GM19438 (cell line): ENCODE measurements around the gene KIF26B.
"Not testable (repeated sequence)": the region's sequence is repeated elsewhere in the genome, so short reads cannot be mapped to it uniquely, and the experiment has no call there.

Experiments
- ATAC-seq: cut with Tn5 transposase; IDR thresholded peaks from one replicate; pipeline ENCODE4 v1.9.1; 2021; ENCODE audit warnings: low read depth; ENCODE audit not compliant: unreplicated experiment

The KIF26B gene

GRCh38 chr1:245704341-245704740 is 549.6 kb downstream of the KIF26B start:
- ATAC-seq = no peak

DNA sequence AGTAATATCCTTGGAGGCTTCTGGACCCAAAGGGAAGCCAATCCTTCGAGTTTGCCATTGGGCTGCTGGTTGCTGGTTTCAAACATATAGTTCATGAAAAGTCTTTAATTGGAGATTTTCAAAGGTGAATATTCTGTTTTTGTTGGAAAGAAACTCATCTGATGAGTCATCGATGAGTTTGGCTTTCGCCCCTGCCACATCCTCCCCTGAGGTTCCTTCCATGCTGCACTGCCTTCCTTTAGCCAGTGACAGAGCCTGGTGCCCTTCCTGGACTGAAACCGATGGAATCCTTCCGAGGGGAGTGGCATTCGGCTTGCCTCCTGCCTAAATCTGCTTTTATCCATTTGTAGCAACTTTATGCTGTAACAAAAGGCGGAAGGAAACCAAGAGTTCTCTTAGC is 550.0 kb downstream of the KIF26B start:
- no peak for ATAC-seq

GRCh38 chr1:245707941-245708340 is 553.2 kb downstream of the KIF26B start:
- no peak for ATAC-seq

DNA sequence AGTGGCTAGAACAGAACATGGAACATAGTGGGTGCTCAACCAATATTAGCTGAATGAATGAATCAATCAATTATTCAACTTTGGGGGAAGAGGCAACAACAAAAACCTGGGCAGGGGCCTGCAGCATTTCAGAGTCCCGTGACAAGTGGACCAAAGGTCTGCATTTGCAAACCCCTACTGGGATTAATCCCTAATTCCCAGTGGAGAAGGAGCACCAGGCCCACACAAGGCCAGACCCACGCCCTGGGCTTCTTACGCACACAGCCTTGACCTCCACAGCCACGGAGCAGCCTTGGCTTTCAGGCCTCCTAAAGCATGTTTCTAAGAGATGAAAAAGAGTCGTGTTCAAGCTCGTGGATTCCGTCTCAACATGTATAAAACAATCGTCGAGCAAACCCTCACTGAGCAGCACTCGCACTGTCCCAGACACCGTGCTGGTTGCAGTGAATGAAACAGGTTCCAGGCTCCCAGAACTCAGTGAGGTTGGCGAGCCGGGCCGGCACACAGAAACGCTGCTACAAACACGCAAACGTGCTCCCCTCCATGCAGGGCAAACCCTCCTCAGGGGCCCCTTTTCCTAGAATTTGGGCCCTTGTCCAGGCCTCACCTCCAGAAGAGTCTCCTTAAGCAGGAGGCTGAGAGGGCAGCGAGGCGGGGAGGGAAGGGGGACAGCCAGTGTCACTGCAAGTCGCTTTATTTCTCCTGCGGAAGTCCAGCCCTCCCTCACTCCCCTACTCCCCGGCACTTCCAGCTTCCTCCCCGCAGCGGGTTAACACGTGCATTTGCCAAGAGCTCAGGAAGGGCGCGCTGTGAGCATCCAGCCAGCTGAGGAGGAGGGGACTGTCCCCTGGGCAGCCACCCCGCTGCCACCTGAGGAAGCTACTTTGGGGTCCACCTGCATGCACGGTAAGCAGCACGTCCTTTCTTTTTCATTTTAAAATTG is 556.4 kb downstream of the KIF26B start:
- no peak for ATAC-seq

DNA sequence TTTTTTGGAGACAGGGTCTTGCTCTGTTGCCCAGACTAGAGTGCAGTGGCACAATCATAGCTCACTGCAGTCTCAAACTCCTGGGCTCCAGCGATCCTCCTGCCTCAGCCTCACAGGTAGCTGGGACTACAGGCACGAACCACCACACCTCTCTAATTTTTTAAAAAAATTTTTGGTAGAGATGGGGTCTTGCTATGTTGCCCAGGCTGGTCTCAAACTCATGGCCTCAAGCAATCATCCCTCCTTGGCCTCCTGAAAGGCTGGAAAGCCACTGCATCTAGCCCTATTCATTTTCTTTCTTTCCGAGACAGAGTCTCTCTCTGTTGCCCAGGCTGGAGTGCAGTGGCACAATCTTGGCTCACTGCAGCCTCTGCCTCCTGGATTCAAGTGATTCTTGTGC is 559.2 kb downstream of the KIF26B start:
- not testable (repeated sequence) for ATAC-seq

- ATAC-seq = no peak
Observed at GRCh38 chr1:245715291-245715701, 560.5 kb downstream of the KIF26B start.

GRCh38 chr1:245715970-245716369 is 561.2 kb downstream of the KIF26B start:
- no peak for ATAC-seq

- no peak for ATAC-seq
Observed at GRCh38 chr1:245716561-245716960, 561.8 kb downstream of the KIF26B start.

- no peak for ATAC-seq
Observed at GRCh38 chr1:245717611-245718010, 562.8 kb downstream of the KIF26B start.

DNA sequence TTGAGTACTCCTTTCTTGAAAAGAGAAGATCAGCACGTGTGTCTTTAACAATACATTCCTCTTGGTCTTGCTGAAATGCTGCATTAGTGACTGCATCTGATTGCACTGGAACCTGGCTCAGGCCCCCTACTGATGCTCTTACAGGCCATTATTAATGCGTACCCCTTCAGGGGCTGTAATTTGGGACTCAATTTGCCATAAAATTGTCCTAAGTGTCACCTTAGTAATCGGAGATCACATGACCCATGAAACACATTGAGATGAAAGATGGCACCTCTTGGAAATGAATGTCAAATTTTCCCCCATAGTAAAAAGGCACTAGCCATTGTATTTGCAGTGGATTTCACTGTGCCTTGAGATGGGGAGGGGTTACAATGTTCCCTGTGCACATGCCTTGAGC is 563.3 kb downstream of the KIF26B start:
- ATAC-seq = no peak

- no peak for ATAC-seq
Observed at GRCh38 chr1:245718951-245719350, 564.2 kb downstream of the KIF26B start.

DNA sequence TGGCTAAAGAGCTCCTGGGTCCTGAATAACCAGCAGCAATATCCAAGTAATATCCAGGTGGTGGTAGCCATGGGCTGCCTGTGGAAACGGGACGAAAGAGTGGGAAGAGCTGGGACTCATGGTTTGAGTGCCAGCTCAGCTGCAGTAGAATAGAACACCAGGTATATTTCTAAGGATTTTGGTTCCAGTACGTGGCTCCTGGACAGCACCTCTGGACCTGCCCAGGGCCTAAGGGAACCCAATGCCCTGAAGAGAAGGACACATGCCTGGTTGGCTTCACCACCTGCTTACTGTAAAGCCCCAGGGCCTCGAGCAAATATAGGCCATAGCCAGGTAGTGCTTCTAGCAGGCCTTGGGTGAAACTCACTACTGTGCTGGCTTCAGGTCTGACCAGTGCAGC is 566.7 kb downstream of the KIF26B start:
- no peak for ATAC-seq

DNA sequence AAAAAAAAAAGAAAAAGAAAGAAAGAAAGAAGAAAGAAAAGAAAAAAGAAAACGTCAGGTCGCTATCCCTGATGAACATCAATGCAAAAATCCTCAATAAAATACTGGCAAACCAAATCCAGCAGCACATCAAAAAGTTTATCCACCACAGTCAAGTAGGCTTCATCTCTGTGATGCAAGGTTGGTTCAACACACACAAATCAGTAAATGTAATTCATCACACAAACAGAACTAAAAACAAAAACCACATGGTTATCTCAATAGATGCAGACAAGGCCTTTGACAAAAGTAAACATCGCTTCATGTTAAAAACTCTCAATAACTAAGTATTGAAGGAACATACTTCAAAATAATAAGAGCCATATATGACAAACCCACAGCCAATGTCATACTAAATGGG is 573.2 kb downstream of the KIF26B start:
- not testable (repeated sequence) for ATAC-seq

- ATAC-seq = no peak
Observed at GRCh38 chr1:245730801-245731200, 576.0 kb downstream of the KIF26B start.

GRCh38 chr1:245740336-245740735 is 585.6 kb downstream of the KIF26B start:
- not testable (repeated sequence) for ATAC-seq

DNA sequence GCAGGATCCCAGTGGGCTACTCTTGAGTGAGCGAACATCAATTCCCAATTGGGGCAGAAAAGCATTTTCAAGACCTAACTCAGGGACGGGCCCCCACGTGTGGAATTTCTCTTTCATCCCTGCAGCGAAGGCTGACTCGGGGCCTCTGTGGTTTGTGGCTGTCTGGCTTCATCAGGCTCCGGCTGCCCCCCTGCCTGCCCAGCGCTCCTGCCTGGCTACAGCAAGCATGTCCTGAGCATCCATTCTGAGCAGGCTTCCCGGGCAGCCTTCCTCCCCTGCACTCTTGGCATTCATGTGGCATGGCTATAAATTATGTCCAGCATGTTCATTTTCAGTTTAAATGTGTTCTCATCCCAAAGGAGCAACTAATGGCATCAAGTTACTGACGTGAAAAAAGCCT is 588.1 kb downstream of the KIF26B start:
- no peak for ATAC-seq

DNA sequence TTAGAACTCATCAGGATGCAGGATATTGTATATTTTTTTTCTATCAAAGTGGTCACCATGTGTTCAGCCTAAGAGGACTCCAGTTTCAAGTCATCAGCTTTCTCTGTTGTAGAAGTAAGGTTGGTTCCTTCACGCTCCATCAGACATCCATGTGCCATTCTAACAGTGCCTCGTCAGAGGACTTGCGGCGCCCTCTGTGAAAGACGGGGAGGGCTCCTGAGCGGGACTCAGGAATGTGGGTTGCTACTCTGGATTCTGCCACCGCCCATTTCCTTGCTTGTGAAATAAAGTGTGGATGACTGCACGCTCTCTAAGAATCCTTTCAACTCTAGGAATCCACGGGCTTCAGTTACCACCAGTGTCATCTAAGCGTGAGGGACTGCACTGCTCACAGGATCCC is 593.5 kb downstream of the KIF26B start:
- no peak for ATAC-seq

DNA sequence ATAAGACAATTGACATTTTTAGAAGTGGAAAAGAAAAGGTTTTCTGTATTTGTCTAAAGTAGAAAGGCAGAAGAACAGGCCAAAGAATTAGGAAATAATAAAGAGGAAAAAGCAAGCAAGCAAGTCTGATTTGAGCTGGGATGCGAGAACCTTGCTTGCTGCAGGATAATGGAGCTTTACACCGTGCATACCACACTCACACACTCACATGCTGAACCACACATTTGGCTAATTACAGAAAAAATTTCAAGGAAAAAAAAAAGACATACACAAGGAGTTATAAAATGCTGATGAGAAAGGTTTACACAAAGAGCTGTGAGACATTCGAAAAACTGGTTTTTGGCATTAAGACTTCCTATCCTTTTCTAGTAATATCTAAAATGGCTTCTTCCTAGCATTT is 593.9 kb downstream of the KIF26B start:
- no peak for ATAC-seq

DNA sequence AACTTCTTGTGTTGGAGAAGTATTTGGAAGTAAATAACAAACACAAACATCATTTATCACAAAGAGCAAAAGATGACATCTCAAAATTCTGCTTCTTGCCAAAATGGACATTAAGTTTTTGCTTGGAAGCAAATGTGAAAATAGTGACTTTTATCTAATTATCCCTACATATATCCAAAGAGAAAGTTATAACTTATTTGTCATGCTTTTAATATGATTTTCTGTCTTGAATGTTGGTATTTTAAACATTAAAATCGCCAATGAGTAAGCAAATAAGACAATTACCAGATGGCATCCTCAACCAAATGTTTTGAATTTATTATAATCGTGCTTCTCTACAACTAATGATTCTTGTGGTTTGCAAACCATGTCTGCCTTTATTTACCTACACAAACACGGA is 594.3 kb downstream of the KIF26B start:
- ATAC-seq = no peak

DNA sequence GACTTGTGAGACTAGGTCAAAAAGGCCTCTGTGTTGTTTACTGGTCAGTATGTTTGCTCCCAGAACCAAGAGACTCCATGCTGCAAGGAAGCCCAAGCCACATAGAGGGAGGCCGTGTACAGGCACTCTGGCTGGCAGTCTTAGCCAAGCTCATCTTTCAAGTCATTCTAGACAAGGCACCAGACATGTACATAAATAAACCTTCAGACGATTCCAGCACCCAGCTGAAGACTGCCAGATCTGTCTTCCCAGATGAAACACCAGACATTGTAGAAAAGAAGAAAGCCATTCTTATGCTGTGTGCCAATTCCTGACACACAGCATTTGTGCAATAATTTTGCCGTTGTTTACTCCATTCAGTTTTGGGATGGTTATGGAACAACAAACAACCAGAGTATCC is 595.5 kb downstream of the KIF26B start:
- no peak for ATAC-seq

DNA sequence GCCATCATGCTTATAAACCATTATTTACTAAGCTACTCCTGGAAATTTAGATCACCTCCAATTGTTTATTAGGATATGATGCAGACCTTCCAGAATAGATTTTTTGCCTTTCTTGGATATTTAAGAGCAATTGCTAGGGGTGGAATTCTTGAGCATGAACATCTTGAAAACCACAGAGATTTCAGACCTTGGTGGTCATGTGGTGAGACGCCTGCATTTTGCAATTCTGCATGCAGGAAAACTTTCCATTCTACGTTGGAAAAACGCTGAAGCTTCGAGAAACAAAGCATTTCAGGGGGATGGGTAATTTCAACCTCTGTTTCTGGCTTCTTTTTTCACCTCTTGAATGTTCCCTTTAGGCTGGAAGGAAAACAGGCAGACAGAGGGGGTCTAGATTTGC is 596.3 kb downstream of the KIF26B start:
- no peak for ATAC-seq

DNA sequence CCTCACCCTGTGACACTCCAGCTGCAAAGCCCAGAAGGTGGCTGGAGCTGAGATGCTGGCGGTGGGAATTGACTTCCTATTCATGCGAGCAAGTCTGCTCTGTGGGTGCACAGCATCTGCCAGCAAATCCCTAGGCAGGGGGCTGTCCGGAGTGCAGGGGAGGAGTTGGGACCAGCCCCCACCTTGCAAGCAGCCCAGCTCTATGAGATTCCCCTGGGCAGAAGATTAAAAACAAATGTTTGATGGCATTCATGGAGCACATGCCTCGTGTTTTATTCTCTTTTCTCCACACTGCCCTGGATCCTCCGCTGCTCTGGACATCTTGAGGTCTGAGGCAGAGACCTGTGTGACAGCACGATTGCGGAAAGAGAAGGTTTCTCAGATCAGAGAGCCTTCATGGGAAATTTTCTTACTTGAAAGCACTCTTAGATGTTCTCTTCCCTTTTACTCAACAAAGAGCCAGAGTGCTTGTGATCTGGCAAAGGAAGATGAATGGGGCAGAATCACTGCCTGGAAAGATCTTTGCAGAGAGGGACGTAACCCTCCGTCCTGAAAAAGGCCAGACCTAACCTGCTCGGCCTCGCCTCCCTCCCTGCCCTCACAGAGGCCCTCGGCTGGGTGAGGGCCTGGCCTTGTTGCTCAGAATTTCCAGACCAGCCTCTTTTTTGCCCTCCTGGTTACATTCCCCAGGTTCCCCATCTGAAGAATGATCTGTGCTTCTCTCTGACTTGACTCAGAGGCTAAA is 597.1 kb downstream of the KIF26B start:
- ATAC-seq = no peak
